ENCODE results near the gene VCX3A. TPM values are rescaled to one million over a fixed set of nuclear protein-coding genes. Genes with fewer than 3 reads are reported as not detected.

The VCX3A gene
- polyA plus RNA-seq, 1 donor (not counting 4 experiments of a cell fraction or from before 2014, with no cell fraction given) = not detected

DNA sequence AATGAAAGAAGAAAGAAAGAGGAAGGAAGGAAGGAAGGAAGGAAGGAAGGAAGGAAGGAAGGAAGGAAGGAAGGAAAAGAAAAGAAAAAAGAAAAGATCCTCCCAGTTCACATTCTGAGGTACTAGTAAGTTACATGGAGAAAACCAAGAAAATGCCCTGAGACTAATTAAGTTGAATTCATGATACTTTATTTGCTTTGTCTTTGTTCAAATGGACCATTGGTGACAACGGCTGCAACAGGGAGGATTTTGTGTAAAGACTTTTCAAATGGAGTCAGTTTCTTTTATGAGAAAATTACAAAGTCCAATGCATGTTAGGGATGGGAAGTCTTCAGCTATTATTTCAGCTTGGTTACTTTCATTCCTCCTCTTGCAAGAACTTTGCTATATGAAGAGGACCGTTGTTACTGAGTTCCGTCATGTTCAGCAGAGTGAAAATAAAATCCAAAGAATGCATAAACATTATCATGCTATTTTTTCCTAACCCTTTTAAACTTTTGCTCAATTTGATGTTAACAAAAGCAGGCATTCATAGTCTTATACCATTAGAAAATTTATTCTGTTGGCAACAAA, 8.3 kb downstream of the VCX3A start:
- Histone ChIP-seq H2AFZ (ENCODE audit: control insufficient read depth, low read length) (no peak overlapping the region), H3K79me2 (ENCODE audit: control insufficient read depth, insufficient read depth, low read length) (no peaks in the 10 kb centered on the region), H3K27me3 (ENCODE audit: control insufficient read depth, extremely low read depth, insufficient read depth, low read length) (no peaks in the 10 kb centered on the region), H3K4me3 (ENCODE audit: control insufficient read depth in 2 of 3, extremely low read depth in 1 of 3, insufficient read depth in 2 of 3, low read depth in 1 of 3, low read length in 3 of 3) (no peak overlapping the region), H3K9ac (ENCODE audit: control insufficient read depth, extremely low read depth, insufficient read depth, low read length) (no peak overlapping the region), H3K4me1 (ENCODE audit: control insufficient read depth, extremely low read depth, insufficient read depth, low read length) (no peaks in the 10 kb centered on the region), H3K9me1 (ENCODE audit: control insufficient read depth, extremely low read depth, insufficient read depth, low read length) (no peaks in the 10 kb centered on the region), H3K36me3 (ENCODE audit: control insufficient read depth in 2 of 2, extremely low read depth in 1 of 2, insufficient read depth in 2 of 2, low read length in 2 of 2) (no peaks in the 10 kb centered on the region), H3K9me3 (ENCODE audit: control insufficient read depth, low read depth, low read length) (no peaks in the 10 kb centered on the region), H4K20me1 (ENCODE audit: control insufficient read depth, extremely low read depth, insufficient read depth, low read length) (no peaks in the 10 kb centered on the region), H3K27ac (ENCODE audit: control insufficient read depth, insufficient read depth, low read length) (no peak overlapping the region), H3K4me2 (ENCODE audit: control insufficient read depth, extremely low read depth, insufficient read depth, low read depth, low read length) (no peak overlapping the region)
- dilution Hi-C loops (cut with MboI; ENCODE audit: extremely low pct_ligation_motif_present, low sequenced_read_pairs) = no loop called here
- no peak for FAIRE-seq
- no peak for DNase-seq (ENCODE audit: low read depth, low spot score)
- TF ChIP-seq, protein P1, sequence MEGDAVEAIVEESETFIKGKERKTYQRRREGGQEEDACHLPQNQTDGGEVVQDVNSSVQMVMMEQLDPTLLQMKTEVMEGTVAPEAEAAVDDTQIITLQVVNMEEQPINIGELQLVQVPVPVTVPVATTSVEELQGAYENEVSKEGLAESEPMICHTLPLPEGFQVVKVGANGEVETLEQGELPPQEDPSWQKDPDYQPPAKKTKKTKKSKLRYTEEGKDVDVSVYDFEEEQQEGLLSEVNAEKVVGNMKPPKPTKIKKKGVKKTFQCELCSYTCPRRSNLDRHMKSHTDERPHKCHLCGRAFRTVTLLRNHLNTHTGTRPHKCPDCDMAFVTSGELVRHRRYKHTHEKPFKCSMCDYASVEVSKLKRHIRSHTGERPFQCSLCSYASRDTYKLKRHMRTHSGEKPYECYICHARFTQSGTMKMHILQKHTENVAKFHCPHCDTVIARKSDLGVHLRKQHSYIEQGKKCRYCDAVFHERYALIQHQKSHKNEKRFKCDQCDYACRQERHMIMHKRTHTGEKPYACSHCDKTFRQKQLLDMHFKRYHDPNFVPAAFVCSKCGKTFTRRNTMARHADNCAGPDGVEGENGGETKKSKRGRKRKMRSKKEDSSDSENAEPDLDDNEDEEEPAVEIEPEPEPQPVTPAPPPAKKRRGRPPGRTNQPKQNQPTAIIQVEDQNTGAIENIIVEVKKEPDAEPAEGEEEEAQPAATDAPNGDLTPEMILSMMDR (optimal IDR thresholded peaks at IDR 0.05 in 1 of 3, IDR thresholded peaks at IDR 0.05 in 1 of 3, conservative IDR thresholded peaks at IDR 0.05 in 1 of 3; ENCODE audit: extremely low read depth in 1 of 3, insufficient read depth in 2 of 3, low read length in 3 of 3) = no peak
- TF ChIP-seq EZH2 (IDR thresholded peaks at IDR 0.05; ENCODE audit: low read length) = no peak

DNA sequence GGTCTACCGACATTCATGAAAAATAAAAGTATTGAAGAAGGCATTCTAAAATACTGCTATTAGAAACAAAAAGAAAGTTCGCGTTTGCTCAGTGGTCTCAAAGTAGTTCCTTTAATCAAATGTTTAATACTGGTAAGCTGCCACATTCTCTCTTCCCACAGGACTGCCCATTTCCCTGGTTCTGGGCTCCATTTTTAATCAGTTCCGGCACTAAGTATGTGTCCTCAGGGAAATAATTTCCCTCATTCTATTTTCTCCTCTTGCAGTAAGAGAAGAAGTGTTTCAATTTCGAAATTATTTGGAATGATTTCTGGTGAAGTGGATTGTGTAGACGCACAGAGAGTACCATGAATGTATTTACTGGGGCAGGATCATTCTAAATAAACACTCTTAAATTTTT, 17.5 kb downstream of the VCX3A start:
- no peak overlapping the region for H3K9ac ChIP-seq (ENCODE audit: control insufficient read depth, extremely low read depth, insufficient read depth, low read length)
- FAIRE-seq (no peak), DNase-seq (ENCODE audit: low read depth, low spot score) (no peak)
- no peaks in the 10 kb centered on the region for H3K27me3 ChIP-seq (ENCODE audit: control insufficient read depth, extremely low read depth, insufficient read depth, low read length)
- no peaks in the 10 kb centered on the region for H4K20me1 ChIP-seq (ENCODE audit: control insufficient read depth, extremely low read depth, insufficient read depth, low read length)
- dilution Hi-C loops (cut with MboI; ENCODE audit: extremely low pct_ligation_motif_present, low sequenced_read_pairs) = no loop called here
- H3K4me3 ChIP-seq (ENCODE audit: control insufficient read depth in 2 of 3, extremely low read depth in 1 of 3, insufficient read depth in 2 of 3, low read depth in 1 of 3, low read length in 3 of 3) = no peak overlapping the region
- H3K36me3 ChIP-seq (ENCODE audit: control insufficient read depth in 2 of 2, extremely low read depth in 1 of 2, insufficient read depth in 2 of 2, low read length in 2 of 2) = no peaks in the 10 kb centered on the region
- no peak overlapping the region for H3K27ac ChIP-seq (ENCODE audit: control insufficient read depth, insufficient read depth, low read length)
- no peaks in the 10 kb centered on the region for H3K9me1 ChIP-seq (ENCODE audit: control insufficient read depth, extremely low read depth, insufficient read depth, low read length)
- H3K9me3 ChIP-seq (ENCODE audit: control insufficient read depth, low read depth, low read length) = no peaks in the 10 kb centered on the region
- H2AFZ ChIP-seq (ENCODE audit: control insufficient read depth, low read length) = no peak overlapping the region
- H3K79me2 ChIP-seq (ENCODE audit: control insufficient read depth, insufficient read depth, low read length) = no peaks in the 10 kb centered on the region
- no peaks in the 10 kb centered on the region for H3K4me1 ChIP-seq (ENCODE audit: control insufficient read depth, extremely low read depth, insufficient read depth, low read length)
- H3K4me2 ChIP-seq (ENCODE audit: control insufficient read depth, extremely low read depth, insufficient read depth, low read depth, low read length) = no peak overlapping the region
- TF ChIP-seq EZH2 (IDR thresholded peaks at IDR 0.05; ENCODE audit: low read length) = no peak
- TF ChIP-seq, protein P1 (optimal IDR thresholded peaks at IDR 0.05 in 1 of 3, IDR thresholded peaks at IDR 0.05 in 1 of 3, conservative IDR thresholded peaks at IDR 0.05 in 1 of 3; ENCODE audit: extremely low read depth in 1 of 3, insufficient read depth in 2 of 3, low read length in 3 of 3) = no peak

Measured in keratinocyte (primary cell).